Mucosa of rectum (tissue), 2 donors: Measurements from ENCODE around the gene PTH1R.

Experiments
- H3K27ac ChIP-seq, 2 donors: one replicate each; pipeline ENCODE4 v1.7.0; 2013; ENCODE audit warnings: inconsistent platforms in 2 of 2, low read depth in 2 of 2, low read length in 2 of 2
- H3K27me3 ChIP-seq, 2 donors: one replicate each; pipeline ENCODE4 v1.7.0; 2013; ENCODE audit warnings: low read length in 2 of 2; ENCODE audit not compliant: control insufficient read depth in 2 of 2, insufficient read depth in 2 of 2
- H3K36me3 ChIP-seq, 2 donors: one replicate each; pipeline ENCODE4 v1.7.0; 2013; ENCODE audit warnings: low read length in 2 of 2; ENCODE audit not compliant: control insufficient read depth in 2 of 2, insufficient read depth in 2 of 2
- H3K4me1 ChIP-seq, 2 donors: one replicate each; pipeline ENCODE4 v1.7.0; 2013; ENCODE audit warnings: low read length in 2 of 2, mild to moderate bottlenecking in 1 of 2; ENCODE audit not compliant: control insufficient read depth in 2 of 2, insufficient read depth in 2 of 2
- H3K4me3 ChIP-seq, 2 donors: one replicate each; pipeline ENCODE4 v1.7.0; 2013; ENCODE audit warnings: low read length in 2 of 2
- H3K9ac ChIP-seq, 2 donors: one replicate each; pipeline ENCODE4 v1.7.0; 2013; ENCODE audit warnings: low read length in 2 of 2, low read depth in 1 of 2, mild to moderate bottlenecking in 1 of 2
- H3K9me3 ChIP-seq, 2 donors: one replicate each; pipeline ENCODE4 v1.7.0; 2013; ENCODE audit warnings: low read length in 2 of 2; ENCODE audit not compliant: control insufficient read depth in 2 of 2
- donor health status: healthy.
- donor health status: Normal muscosa, but diverticular disease.

PTH1R gene

GRCh38 chr3:46952813-46953212 lies 75.3 kb downstream of the PTH1R start:
- peak overlapping the region in 1 of 2 donors; percentile 11 for H3K27ac ChIP-seq
- H3K9ac ChIP-seq, result no peak overlapping the region
- H3K9me3 ChIP-seq, result no peaks in the 10 kb centered on the region
- no peak overlapping the region for H3K4me3 ChIP-seq
- no peaks in the 10 kb centered on the region for H3K27me3 ChIP-seq
- no peaks in the 10 kb centered on the region for H3K36me3 ChIP-seq
- H3K4me1 ChIP-seq, result peaks cover 39 to 45% of the 10 kb centered on the region in 2 donors
